Testis (tissue), 3 donors: ENCODE measurements around the gene TRABD2A. TPM values are rescaled to one million over a fixed set of nuclear protein-coding genes. Genes with fewer than 3 reads are reported as not detected.
"Not testable (repeated sequence)": the region's sequence is repeated elsewhere in the genome, so short reads cannot be mapped to it uniquely, and the experiment has no call there.

Experiments used
- DNase-seq: peaks from one replicate; pipeline ENCODE4 v3.0.0-alpha.2; 2019
- H3K27ac ChIP-seq, 2 donors: fragments of 200-600 bp; sonication (generic); one replicate each; pipeline ENCODE4 v1.5.1; 2019
- H3K27me3 ChIP-seq: fragments of 200-600 bp; sonication (generic); one replicate; pipeline ENCODE4 v1.5.1; 2019
- H3K36me3 ChIP-seq: fragments of 200-600 bp; sonication (generic); one replicate; pipeline ENCODE4 v1.5.1; 2017; ENCODE audit warnings: low read depth; ENCODE audit errors: missing control alignments
- H3K4me1 ChIP-seq: fragments of 200-600 bp; sonication (generic); one replicate; pipeline ENCODE4 v1.5.1; 2019
- H3K4me3 ChIP-seq, 2 donors: fragments of 200-600 bp; sonication (generic); one replicate each; pipeline ENCODE4 v1.5.1; 2017 to 2019
- H3K9me3 ChIP-seq: fragments of 200-600 bp; sonication (generic); one replicate; pipeline ENCODE4 v1.5.1; 2017
- CTCF ChIP-seq, 3 experiments: fragments of 450-650 bp in 2 of 3; fragments of 200-600 bp in 1 of 3; sonication (generic) in 1 of 3; IDR thresholded peaks; one replicate each; pipeline ENCODE4 v1.5.1; 2016 to 2019; ENCODE audit warnings: antibody characterized with exemption in 3 of 3, mild to moderate bottlenecking in 2 of 3, moderate library complexity in 1 of 3
- POLR2A ChIP-seq: fragments of 450-650 bp; IDR thresholded peaks from one replicate; pipeline ENCODE4 v1.6.1; 2017; ENCODE audit warnings: antibody characterized with exemption, mild to moderate bottlenecking, moderate library complexity
- WGBS, 2 donors: methylation state at CpG; one replicate each; pipeline ENCODE4 v1.1.5; 2018; 5-methylcytosine and 5-hydroxymethylcytosine counted together
- intact Hi-C: fragments of 100-400 bp; cut with DNase I; formaldehyde crosslinking; loops from one replicate; pipeline ENCODE4 v1.15.1; 2023; ENCODE audit warnings: low total_unique reads
- polyA plus RNA-seq: library from polyadenylated mRNA; stranded (reverse); fragments of 350-450 nt; fragmentation: Illumina TruSeq; extraction: RNeasy Lipid Tissue Mini Kit (QIAGEN cat#74804); gene quantifications from one replicate; pipeline ENCODE4 v1.2.3, GENCODE V29; 2014; ENCODE audit warnings: low read depth, low replicate concordance; ENCODE audit not compliant: insufficient read depth
- total RNA-seq, 2 donors: library from RNA; depleted of rRNA; stranded (reverse); fragments of >200 nt; gene quantifications; one replicate each; pipeline ENCODE4 v1.2.3, GENCODE V29; 2016

TRABD2A gene
- total and polyA plus RNA-seq, 3 donors from 2014 or later = 19.1 to 82.5 (median 44.1) TPM

GRCh38 chr2:84924173-84925106 lies 43.6 kb upstream of the TRABD2A start:
- Histone ChIP-seq H3K4me3 (peak overlapping the region in 1 of 2 donors; percentile 5), H3K4me1 (peaks cover 12% of the 10 kb centered on the region), H3K36me3 (no peaks in the 10 kb centered on the region), H3K27ac (peak overlapping the region; percentile 24 to 76), H3K27me3 (no peaks in the 10 kb centered on the region), H3K9me3 (no peaks in the 10 kb centered on the region)
- TF ChIP-seq POLR2A = no peak
- no peak for TF ChIP-seq CTCF (IDR thresholded peaks at IDR 0.05)
- DNase-seq = peak; percentile 79
- intact Hi-C loops = no loop called here
- 26 to 30% methylated on average over 9 of the region's 9 CpGs for WGBS, 2 donors

- Histone ChIP-seq H3K4me1 (peaks cover 12% of the 10 kb centered on the region), H3K27me3 (no peaks in the 10 kb centered on the region), H3K27ac (no peak overlapping the region), H3K4me3 (no peak overlapping the region), H3K9me3 (no peaks in the 10 kb centered on the region), H3K36me3 (no peaks in the 10 kb centered on the region)
- no peak for TF ChIP-seq CTCF (IDR thresholded peaks at IDR 0.05)
- TF ChIP-seq POLR2A = no peak
- no peak for DNase-seq
- intact Hi-C loops = no loop called here
Measured at GRCh38 chr2:84923009-84923408, 42.1 kb upstream of the TRABD2A start.

GRCh38 chr2:84919885-84920580 lies 39.1 kb upstream of the TRABD2A start:
- TF ChIP-seq CTCF (IDR thresholded peaks at IDR 0.05) = no peak
- TF ChIP-seq POLR2A = no peak
- WGBS, 2 donors = 27 to 29% methylated on average over 7 of the region's 7 CpGs
- peak; percentile 49 for DNase-seq
- intact Hi-C loops = no loop called here
- Histone ChIP-seq H3K4me1 (peaks cover 7% of the 10 kb centered on the region), H3K4me3 (no peak overlapping the region), H3K27me3 (no peaks in the 10 kb centered on the region), H3K27ac (peak overlapping the region in 1 of 2 donors; percentile 77), H3K36me3 (no peaks in the 10 kb centered on the region), H3K9me3 (no peaks in the 10 kb centered on the region)

GRCh38 chr2:84918430-84918829 lies 37.5 kb upstream of the TRABD2A start:
- H3K9me3 ChIP-seq = no peaks in the 10 kb centered on the region
- WGBS, 2 donors = 90 to 94% methylated on average over 2 of the region's 2 CpGs
- intact Hi-C loops = no loop called here
- H3K27me3 ChIP-seq = no peaks in the 10 kb centered on the region
- no peak overlapping the region for H3K27ac ChIP-seq
- no peak overlapping the region for H3K4me3 ChIP-seq
- H3K4me1 ChIP-seq = peaks cover 6% of the 10 kb centered on the region
- no peak for DNase-seq
- no peak for TF ChIP-seq POLR2A
- no peaks in the 10 kb centered on the region for H3K36me3 ChIP-seq

- DNase-seq, H3K36me3 ChIP-seq, H3K9me3 ChIP-seq, H3K4me3 ChIP-seq, H3K4me1 ChIP-seq, H3K27me3 ChIP-seq, H3K27ac ChIP-seq, intact Hi-C loops: not testable (repeated sequence)
- 84 to 86% methylated on average over 5 of the region's 5 CpGs for WGBS, 2 donors
Measured at GRCh38 chr2:84917821-84918220, 36.9 kb upstream of the TRABD2A start.

GRCh38 chr2:84915675-84916074 lies 34.8 kb upstream of the TRABD2A start:
- H3K27ac ChIP-seq, H3K27me3 ChIP-seq, H3K9me3 ChIP-seq, H3K36me3 ChIP-seq, DNase-seq, H3K4me3 ChIP-seq, H3K4me1 ChIP-seq, intact Hi-C loops: not testable (repeated sequence)
- 74 to 81% methylated on average over 22 to 24 of the region's 24 CpGs for WGBS, 2 donors
